Calu3 (cell line): ENCODE measurements around the gene EGR1. TPM values are rescaled to one million over a fixed set of nuclear protein-coding genes. Genes with fewer than 3 reads are reported as not detected.

Experiments
- BruUV-seq: library from RNA; stranded (reverse); fragments of 400-500 nt; replicated peaks from 2 replicates; lab custom pipeline; 2021; lab: Mats Ljungman, UMichigan
- CTCF ChIA-PET: fragments of 300-600 bp; sonication (Branson Sonifier 250); formaldehyde crosslinking; loops from one replicate; lab custom pipeline; 2022; ENCODE audit warnings: antibody characterized with exemption; lab: Charles Lee
- DNase-seq: peaks from one replicate; pipeline ENCODE4 v3.0.0; 2022
- H3K27ac Mint-ChIP-seq: one replicate; pipeline ENCODE4 v1.8.0; 2022; ENCODE audit warnings: mixed read lengths; ENCODE audit not compliant: unreplicated experiment
- H3K27me3 Mint-ChIP-seq: one replicate; pipeline ENCODE4 v1.8.0; 2022; ENCODE audit warnings: mixed read lengths; ENCODE audit not compliant: unreplicated experiment
- H3K36me3 Mint-ChIP-seq: one replicate; pipeline ENCODE4 v1.8.0; 2022; ENCODE audit warnings: mild to moderate bottlenecking, moderate library complexity, mixed read lengths; ENCODE audit not compliant: insufficient read depth, unreplicated experiment
- H3K4me1 Mint-ChIP-seq: one replicate; pipeline ENCODE4 v1.8.0; 2022; ENCODE audit warnings: mild to moderate bottlenecking, low read depth, mixed read lengths; ENCODE audit not compliant: unreplicated experiment
- H3K4me3 Mint-ChIP-seq: one replicate; pipeline ENCODE4 v1.8.0; 2022; ENCODE audit warnings: mild to moderate bottlenecking, low read depth, moderate library complexity, mixed read lengths; ENCODE audit not compliant: unreplicated experiment
- H3K9me3 Mint-ChIP-seq: one replicate; pipeline ENCODE4 v1.8.0; 2022; ENCODE audit warnings: low read depth, mixed read lengths; ENCODE audit not compliant: unreplicated experiment
- intact Hi-C: fragments of 100-400 bp; cut with micrococcal nuclease; formaldehyde crosslinking; loops from one replicate; pipeline ENCODE4 v1.10.0; 2022; ENCODE audit not compliant: unreplicated experiment
- total RNA-seq: library from RNA; stranded (reverse); gene quantifications from 2 replicates; pipeline ENCODE4 v1.2.3, GENCODE V29; 2022
- TF ChIP-seq, protein P1 (sequence below): fragments of 200-600 bp; IDR thresholded peaks from one replicate; pipeline ENCODE4 v1.8.0; 2022; ENCODE audit warnings: antibody characterized with exemption; ENCODE audit not compliant: unreplicated experiment

The EGR1 gene
- total RNA-seq, 1 experiment from 2014 or later = 97.0 TPM

DNA sequence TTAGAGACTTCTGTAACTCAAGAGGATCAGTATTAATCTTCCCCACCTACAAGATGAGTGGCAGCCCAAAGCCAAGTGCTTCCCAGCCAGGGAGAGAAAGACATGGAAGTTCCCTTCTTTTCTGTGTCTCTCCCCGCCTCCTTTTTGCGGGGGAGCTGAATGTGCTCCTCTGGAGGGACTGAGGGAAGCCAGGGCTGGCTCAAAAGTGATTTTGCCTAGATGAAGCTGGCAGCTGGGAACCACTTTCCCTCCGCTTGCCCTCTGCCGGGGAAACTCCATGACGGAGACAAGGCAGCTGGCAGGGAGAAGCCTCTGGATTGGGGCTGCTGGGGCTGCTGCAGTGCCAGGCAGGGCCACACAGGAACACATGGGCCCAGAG is 24.4 kb downstream of the EGR1 start:
- Mint-ChIP-seq H3K4me3 (no peak overlapping the region), H3K27ac (no peak overlapping the region), H3K27me3 (peaks cover 39% of the 10 kb centered on the region), H3K4me1 (peaks cover 14% of the 10 kb centered on the region), H3K9me3 (no peaks in the 10 kb centered on the region), H3K36me3 (peaks cover 16% of the 10 kb centered on the region)
- DNase-seq = no peak
- no TSS peak for BruUV-seq
- TF ChIP-seq, protein P1, sequence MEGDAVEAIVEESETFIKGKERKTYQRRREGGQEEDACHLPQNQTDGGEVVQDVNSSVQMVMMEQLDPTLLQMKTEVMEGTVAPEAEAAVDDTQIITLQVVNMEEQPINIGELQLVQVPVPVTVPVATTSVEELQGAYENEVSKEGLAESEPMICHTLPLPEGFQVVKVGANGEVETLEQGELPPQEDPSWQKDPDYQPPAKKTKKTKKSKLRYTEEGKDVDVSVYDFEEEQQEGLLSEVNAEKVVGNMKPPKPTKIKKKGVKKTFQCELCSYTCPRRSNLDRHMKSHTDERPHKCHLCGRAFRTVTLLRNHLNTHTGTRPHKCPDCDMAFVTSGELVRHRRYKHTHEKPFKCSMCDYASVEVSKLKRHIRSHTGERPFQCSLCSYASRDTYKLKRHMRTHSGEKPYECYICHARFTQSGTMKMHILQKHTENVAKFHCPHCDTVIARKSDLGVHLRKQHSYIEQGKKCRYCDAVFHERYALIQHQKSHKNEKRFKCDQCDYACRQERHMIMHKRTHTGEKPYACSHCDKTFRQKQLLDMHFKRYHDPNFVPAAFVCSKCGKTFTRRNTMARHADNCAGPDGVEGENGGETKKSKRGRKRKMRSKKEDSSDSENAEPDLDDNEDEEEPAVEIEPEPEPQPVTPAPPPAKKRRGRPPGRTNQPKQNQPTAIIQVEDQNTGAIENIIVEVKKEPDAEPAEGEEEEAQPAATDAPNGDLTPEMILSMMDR = no peak
- intact Hi-C loops = no loop called here
- CTCF ChIA-PET = interaction anchor here (1.1 kb wide), 1 partner anchor 14 kb away, joined by 3 read pairs; no protein-coding TSS in a partner anchor

DNA sequence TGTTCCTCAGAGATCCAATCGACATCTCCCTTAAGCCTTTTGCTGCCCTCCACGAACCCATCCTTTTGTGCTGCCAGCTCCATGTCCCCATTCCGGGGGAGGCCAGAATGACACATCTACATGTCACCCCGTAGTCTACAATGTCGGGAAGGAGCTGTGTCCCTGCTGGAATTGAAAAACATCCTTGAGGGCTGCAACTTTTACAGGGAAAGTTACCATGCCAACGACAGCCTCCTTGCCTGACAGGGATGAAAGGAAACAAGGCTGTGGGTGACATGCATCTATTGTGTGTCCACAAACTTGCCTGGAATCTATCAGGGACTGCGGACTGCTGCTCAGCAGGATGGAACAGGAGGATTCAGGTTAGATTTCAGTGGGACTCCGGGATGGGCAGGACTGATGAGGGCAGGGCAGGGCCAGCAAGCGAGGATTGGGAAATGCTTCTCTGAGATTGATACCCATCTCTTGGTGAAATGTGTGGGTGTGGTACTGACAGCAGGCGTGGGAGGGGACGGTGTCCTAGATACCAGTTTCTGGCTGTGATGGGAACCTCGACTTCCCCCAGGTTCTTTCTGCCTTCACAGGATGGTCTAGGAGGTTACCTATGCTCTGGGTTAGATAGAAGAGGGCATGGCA is 25.5 kb downstream of the EGR1 start:
- CTCF ChIA-PET = interaction anchor here (1.1 kb wide), 1 partner anchor 13 kb away, joined by 3 read pairs; no protein-coding TSS in a partner anchor
- no peak overlapping the region for H3K27ac Mint-ChIP-seq
- no TSS peak for BruUV-seq

DNA sequence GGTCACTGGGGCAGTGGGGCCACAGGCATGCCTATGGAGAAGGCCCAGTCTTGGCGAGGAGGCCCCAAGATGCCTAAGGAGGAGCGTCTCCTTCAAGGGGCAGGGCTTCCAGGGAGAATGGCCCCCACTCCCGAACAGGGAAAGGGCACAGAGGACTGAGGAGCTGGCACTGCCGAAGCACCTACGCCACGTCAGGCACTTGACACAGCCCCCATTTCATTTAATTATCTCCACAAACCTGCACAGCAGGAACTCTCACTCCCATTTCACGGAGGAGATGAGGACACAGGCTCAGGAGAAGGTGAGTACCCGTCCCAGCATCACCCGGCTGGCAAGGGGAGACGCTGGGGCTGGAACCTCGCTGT is 26.0 kb downstream of the EGR1 start:
- TF ChIP-seq, protein P1 = no peak
- no TSS peak for BruUV-seq
- peak overlapping the region; percentile 80 for H3K4me3 Mint-ChIP-seq
- no peaks in the 10 kb centered on the region for H3K9me3 Mint-ChIP-seq
- peaks cover 14% of the 10 kb centered on the region for H3K4me1 Mint-ChIP-seq
- no peak overlapping the region for H3K27ac Mint-ChIP-seq
- peaks cover 16% of the 10 kb centered on the region for H3K36me3 Mint-ChIP-seq
- CTCF ChIA-PET = no interaction called here
- intact Hi-C loops = no loop called here
- peaks cover 39% of the 10 kb centered on the region for H3K27me3 Mint-ChIP-seq
- no peak for DNase-seq

More for the DNA sequence above, 25.5 kb downstream of the EGR1 start:
- Mint-ChIP-seq H3K4me1 (peaks cover 14% of the 10 kb centered on the region), H3K36me3 (peaks cover 16% of the 10 kb centered on the region), H3K4me3 (peak overlapping the region; percentile 80), H3K9me3 (no peaks in the 10 kb centered on the region), H3K27me3 (peaks cover 39% of the 10 kb centered on the region)
- TF ChIP-seq, protein P1 = no peak
- no peak for DNase-seq
- intact Hi-C loops = no loop called here

DNA sequence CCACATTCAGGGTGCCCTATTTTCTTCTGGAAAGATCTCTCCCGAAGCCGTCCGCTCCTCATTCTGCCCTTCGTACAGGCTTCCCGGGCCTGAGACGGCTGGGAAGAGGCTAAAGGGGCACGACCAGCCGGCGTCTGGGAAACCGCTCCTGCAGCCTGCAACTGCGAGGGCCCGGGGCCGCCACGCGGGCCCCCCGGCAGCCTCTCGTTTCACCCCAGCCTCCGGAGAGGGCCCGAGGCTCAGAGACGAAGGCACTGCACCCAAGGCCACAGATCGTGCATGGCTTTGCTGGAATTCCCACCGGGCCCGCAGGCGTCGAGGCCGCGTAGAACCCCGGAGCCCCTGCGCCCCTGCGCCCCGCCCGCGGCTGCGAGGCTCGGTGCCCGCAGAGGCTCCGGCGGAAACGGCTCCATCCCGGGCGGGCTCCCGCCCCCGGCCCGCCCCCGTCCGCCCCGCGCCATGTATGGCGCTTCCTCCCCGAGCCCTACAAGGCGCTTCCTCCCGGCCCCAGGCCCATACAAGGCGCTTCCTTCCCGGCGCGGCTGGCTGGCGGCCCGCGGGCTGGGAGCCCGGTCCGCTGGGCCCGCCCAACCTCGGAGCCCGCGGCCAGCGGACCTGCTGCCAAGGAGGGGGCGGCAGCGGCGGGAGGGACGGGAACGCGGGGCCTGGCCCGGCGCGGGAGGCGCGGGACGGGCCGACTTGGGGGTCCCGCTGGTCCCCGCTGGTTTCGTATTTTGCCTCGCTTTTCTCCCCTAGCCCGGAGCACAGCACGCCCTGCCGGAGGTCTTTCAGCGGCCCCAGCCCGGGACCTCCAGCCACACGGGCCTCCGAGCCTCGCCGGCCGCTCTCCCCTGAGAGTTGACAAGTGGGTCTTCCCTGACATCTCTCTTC is 26.6 kb downstream of the EGR1 start:
- H3K36me3 Mint-ChIP-seq = peaks cover 16% of the 10 kb centered on the region
- CTCF ChIA-PET = no interaction called here
- TF ChIP-seq, protein P1 = no peak
- BruUV-seq = TSS peak; percentile 79
- peak overlapping the region; percentile 79 for H3K27ac Mint-ChIP-seq
- H3K4me1 Mint-ChIP-seq = peaks cover 14% of the 10 kb centered on the region
- H3K9me3 Mint-ChIP-seq = no peaks in the 10 kb centered on the region
- peaks cover 39% of the 10 kb centered on the region for H3K27me3 Mint-ChIP-seq
- peak; percentile 90 for DNase-seq
- peak overlapping the region; percentile 80 for H3K4me3 Mint-ChIP-seq
- intact Hi-C loops = no loop called here
